GM21447 (cell line): ENCODE measurements around the gene LRP11.
"Not testable (repeated sequence)": the region's sequence is repeated elsewhere in the genome, so short reads cannot be mapped to it uniquely, and the experiment has no call there.

ENCODE experiments used
- ATAC-seq: cut with Tn5 transposase; IDR thresholded peaks from one replicate; pipeline ENCODE4 v1.9.1; 2021; ENCODE audit not compliant: unreplicated experiment

LRP11 gene

DNA sequence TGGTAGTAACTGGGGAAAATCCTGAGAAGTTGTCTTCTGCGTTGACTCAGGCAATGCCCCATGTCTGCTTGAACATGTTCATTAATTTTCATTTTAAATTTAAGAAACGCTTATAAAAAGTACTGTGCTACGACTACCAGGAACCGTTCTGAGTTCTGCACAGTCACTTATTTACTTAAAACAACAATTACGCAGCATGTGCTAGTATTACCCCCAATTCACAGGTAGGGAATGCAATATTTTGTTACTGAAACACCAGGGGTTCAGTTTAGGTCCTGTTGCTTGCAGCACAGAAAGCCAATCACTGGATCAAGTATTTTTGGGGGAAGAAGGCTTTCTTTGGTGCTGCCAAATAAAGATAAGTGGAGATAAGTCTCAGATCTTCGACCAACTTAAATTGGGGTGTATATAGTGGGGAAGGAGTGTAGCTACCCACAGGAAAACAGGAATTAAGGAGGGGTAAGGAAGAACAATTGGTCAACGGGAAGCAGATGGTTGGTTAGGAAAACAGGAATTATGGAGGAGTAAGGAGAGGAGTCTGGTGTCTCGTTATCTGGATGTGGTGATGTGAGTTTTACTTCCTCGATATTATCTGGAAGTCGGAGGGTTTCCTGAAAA, 5.2 kb upstream of the LRP11 start:
- ATAC-seq, result no peak

DNA sequence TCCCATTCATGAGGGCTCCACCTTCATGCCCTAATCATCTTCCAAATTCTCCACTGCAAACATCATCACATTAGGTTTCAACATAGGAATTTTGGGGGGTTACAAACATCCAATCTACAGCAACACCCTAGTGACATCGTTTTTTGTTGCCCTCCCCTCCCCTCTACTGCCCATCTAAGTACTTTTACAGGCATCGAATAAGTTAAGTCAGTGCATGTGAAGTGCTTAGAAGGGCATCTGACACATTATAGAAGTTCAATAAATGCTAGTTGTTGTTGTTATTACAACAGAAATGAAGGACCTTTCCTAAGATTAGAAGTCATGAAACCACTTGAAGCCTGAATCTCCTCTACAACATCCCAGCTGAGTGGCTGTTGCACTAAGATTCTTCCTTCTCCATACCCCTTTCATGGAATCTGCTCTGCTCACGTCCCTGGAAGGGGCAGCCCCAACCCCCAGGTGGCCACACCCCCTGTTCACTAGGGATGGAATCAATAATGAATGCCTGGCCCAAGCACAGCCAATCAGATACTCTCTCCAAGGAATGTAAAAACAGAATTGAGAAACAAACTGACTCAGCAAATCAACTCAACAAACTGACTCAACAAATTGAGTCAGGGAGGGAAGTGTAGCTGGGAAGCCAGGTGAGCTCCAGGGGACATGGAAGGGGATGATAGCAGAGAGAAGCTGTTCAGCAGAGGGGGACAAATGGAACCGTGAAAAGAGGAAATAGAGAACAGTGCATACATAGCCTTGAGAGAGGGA, 3.9 kb upstream of the LRP11 start:
- ATAC-seq, result no peak

DNA sequence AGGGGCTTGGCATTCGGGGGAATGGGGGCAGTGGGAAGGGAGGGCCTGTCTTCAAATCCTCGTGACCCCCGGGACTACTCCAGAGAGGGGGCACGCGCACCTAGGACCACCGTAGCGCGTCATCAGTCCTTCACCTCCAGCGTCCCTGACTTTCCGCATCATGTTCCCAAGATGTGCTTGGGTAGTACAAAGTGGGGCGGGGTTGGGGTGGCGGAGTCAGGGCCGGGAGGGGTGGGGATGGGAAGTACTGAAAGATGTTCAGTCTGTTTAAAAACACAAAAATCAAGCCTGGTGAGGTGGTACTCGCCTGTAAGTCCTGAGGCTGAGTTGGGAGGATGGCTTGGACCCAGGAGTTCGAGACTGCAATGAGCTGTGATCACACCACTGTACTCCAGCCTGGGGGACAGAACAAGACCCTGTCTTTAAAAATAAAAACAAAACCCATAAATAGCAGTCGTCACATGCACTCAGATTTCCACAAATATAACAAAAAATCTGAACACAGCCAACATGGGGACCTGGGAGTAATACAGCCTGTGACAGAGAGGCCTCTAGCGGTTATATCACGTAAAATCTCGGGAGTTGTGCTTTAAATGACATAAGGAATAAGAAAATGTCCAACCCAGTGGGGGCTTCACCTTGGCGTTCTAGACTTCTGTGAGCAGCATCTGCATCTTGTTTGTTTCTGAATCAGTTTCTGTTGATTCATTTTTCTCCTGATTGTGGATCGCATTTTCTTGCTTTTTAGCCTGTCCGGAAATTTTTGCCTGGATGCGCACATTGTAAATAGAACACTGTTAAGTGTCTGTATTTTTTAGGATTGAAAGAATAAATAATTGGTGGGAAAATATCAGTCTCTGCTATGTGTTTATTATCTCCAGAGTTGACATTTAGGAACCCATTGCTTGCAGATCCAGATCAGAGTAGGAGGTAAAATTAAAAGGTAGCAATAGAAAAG, 698 bp upstream of the LRP11 start:
- no peak for ATAC-seq

DNA sequence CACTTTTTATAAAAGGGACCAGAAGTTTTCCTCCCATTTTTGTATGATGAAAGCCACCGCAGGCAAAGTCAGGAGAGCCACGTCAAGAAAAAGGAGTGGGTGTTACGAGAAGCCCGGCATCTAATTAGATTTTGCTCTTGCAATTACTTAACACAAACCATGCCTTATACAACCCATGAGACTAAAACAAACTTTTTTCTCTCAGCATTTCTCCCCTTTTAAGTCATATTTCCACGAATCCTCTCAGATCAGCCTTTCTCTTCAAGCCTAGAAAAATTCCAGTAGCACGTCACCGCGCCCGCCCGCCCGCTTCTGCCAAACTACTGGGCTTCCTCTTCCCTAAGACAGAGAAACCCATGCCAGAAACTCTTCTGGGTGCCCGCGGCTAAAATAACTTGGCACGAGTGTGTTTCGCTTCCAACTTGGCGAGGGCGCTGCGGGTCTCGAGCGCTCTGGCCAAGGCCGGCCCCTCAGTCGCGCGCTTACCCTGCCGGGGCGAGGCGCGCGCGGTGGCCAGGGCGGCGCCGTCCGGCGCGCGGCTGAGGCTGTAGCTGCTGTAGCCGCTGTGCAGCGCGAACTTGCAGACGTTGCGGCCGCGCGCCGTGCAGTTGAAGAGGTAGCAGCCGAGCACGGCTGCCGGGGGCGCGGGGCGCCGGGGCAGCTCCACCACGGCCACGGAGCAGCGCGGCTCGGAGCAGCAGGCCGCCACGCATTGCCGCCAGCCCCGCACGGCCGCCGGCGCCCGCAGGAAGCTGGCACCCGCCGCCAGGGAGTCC, 1.0 kb downstream of the LRP11 start:
- peak; percentile 26 for ATAC-seq

DNA sequence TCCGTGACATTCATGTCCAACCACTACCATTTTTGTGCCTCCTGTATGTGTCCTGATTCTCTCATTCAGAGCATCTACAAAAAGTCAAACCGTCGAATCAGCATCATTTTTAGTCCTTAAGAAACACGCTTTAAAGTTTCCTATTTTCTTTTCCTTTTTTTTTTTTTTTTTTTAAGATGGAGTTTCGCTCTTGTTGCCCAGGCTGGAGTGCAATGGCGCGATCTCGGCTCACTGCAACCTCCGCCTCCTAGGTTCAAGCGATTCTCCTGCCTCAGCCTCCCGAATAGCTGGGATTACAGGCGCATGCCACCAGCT, 1.8 kb downstream of the LRP11 start:
- ATAC-seq, result not testable (repeated sequence)

DNA sequence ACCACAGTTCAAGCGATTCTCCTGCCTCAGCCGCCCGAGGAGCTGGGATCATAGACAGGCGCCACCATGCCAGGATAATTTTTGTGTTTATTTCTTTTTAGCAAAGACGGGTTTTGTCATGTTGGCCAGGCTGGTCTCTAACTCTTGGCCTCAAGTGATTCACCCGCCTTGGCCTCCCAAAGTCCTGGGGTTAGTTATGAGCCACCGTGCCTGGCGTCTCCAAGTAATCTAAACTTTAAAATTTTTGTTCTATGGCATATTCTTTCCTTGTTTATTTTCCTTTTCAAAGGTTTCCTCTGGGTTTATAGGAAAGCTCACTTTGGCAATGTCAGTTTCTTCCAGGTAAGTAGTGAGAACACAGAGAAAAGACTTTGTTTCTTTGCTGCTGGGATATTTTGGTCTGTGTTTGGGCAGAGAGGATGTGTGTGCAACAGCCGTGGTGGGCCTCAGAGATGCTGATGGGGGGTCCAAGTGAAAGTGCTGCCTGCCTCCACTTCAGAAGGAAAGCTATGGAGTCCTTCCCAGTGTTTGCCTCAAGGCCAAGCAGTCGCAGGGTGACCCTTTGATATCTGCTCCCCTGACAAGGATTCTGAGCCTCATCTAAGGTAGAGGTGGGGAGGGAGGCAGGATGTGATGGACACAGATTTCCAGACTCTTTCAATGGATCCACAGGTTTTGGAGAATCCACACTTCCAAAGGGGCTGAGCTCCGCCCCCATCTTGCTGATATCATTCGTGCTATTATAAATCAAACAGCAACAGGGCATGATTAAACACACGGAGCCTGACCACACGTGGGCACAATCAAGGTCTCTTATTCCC, 2.3 kb downstream of the LRP11 start:
- ATAC-seq, result no peak

DNA sequence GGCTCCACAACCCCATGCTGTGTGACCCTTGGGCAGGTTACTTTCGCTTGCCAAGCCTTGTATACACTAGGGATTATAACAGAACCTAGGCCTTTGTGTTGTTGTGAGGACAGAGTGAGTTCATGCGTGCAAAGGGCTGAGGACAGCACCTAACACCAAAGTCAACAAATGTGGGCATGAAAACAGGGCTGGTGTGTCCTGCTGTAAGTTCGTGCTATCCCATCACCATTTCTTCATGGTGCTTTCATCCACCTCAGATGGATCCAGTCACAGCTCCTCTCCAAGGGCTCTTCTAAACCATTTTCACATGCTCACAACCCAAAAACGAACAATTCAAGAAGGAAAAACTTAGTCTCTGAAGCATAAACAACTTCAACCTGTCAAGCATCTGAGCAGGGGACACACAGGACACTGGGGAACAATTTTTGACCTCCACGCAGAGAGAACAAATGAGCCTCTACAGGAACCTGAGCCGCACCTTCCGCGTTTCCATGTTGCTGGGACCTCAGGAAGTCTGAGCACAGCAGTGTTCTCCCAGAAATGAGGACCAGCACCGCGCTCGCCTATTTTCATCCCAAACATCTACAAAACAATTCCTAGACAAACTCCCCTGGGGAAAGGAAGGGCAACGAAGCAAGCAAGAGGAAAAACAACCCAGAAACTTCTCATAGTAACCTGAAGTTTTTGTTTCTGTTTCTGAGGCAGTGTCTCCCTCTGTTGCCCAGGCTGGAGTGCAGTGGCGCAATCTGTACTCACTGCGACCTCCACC, 3.1 kb downstream of the LRP11 start:
- no peak for ATAC-seq

DNA sequence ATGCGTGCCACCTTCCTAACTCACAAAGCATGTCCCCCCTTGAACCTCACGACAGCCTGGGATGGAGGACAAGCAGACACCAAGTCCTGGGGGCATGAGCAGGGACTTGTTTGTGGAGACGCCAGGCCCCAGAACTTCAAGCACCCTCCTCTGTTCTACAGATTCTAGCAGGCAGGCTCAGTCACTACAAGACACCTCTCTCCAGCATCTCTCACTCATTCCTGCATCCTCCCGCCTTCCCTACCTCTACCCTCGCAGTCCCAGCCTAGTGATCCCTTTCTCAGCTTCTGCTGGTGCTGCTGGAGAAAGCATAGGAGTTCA, 3.7 kb downstream of the LRP11 start:
- no peak for ATAC-seq

DNA sequence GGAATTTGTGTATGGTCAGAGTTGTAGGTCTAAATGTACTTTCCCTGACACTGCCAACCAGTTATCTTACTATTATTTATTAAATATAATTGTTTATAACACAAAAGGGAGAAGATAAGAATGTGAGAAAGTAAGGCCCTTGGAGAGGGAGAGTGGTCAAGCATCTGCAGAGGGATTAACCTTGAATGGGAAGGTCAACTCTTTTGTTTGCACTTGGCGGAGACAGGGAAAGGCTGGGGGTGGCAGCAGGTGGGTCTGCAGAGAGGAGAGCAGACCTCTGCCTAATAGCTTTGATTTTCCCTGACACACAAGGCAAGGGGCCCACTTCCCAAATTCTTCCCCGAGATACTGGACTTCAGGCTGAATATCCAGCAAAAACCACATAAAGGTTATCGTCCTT, 4.2 kb downstream of the LRP11 start:
- ATAC-seq, result no peak

DNA sequence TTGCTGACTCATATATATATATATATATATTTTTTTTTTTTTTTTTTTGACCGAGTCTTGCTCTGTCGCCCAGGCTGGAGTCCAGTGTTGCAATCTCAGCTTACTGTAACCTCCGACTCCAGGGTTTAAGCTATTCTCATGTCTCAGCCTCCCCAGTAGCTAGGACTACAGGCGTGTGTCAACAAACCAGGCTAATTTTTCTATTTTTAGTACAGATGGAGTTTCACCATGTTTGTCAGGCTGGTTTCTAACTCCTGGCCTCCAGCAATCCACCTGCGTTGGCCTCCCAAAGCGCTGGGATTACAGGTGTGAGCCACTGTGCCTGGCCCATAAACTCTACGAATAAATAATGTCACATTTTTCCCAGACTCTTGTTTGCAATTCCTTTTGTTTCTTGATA, 4.8 kb downstream of the LRP11 start:
- ATAC-seq, result no peak

DNA sequence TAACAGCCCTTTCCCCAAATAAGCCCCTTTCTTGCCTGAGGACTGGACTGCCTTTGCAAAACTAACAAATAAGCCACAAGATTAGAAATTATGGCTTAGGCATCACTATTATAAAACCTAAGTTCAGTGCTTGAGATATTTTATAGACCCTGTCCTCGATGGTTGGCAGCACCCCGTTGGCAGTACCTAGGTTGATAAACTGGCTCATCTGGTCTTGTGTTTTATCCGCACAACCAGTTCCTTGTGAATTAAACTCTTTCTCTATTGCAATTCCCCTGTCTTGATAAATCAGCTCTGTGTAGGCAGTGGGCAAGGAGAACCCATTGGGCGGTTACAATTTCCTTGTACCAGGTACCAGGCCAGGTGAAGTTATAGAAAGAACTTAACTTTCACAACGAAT, 6.6 kb downstream of the LRP11 start:
- no peak for ATAC-seq

DNA sequence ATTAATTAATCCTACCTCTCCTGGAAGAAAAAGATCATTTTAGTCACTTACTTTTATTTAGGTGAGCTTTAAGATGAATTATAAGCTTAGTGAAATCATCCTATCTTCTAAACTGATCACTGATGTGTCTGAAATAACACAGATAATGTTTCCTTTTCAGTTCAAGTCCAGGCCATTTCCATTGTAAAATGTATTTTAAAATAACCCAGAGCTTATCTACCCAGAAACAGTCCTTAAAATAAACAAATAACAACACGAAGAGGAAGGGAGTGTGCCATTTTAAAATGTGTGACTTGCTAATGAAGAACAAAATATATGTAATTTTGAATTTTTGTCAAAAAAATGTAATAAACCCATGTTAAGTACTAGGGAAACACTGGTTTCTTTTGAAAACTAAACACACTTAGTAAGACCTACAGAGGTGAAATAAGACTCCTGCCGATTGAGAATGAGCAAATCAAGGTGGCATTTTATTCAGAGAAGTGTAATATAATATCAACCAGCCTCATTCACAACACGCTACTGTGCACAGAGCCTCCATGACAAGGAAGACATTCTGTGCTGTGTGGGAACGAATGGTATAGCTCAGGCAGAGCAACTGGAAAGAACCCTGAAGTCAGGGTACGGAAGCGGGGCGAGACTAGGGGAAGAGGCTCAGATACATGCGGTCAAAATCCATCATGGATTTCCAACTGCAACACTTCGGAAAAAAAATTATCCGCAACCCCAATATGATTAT, 7.7 kb downstream of the LRP11 start:
- no peak for ATAC-seq

DNA sequence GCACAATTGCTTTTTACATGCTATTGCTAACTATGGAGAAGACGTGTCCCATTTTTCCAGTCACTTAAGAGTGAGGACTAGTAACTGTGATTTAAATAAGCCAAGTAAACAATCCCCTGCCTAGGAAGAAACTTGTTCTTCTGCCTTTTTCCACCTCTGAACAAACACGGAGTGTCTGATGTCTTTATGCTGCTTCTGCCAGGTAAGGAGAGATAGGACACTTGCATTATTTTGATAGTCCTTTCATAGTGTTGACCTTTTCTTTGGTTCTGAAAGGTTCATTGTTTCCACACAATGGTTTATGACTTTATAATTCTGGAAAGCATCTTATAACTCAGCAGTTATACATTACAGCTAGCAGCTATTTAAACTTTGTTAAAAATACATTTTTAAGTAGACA, 8.4 kb downstream of the LRP11 start:
- ATAC-seq, result no peak

DNA sequence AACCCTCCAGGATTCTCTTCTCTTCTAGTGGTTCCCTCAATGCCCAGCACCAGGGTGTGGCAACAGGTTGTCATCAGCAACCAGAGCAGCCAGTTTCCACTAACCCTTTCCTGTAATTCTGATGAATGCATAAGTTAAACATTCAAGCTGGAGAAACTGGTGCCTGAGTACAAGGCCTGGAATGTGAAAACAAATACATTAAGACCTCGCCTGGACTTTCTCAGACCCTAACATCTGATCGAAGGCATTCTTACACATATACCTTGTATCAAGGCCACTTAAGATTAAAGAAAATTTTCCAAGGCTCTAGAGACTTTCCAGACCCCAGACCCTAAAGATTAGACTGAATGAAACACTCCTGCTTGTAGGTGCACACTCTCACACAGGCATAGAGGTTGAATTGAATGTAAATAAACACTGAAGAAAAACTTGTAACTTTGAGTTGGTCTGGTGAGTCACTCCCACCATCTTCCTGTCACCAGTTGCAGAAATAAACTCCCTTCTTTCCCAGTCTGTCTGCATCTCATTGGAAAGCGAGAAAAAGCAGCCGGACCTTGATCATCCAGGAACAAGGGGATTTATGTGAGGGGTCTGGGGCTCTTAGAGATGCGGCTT, 9.0 kb downstream of the LRP11 start:
- ATAC-seq, result no peak

DNA sequence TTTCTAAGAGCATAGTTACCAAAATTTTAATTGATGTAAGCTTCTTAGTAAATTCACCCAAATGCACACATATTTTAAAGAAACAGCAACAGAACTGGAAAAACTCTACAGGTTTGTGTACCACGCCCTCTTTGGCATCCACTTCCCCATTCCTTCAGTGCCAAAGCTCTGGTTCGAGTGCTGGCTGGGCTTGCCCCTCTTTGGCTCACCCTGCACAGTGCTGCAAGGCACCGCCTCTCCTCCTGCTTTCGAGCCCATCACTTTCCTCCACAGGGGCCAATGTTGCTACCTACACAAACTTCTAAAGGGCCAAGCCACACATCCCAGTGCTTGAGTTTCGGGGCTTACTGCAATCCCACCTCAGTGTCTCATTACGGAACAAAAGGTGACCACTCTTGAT, 9.6 kb downstream of the LRP11 start:
- no peak for ATAC-seq

DNA sequence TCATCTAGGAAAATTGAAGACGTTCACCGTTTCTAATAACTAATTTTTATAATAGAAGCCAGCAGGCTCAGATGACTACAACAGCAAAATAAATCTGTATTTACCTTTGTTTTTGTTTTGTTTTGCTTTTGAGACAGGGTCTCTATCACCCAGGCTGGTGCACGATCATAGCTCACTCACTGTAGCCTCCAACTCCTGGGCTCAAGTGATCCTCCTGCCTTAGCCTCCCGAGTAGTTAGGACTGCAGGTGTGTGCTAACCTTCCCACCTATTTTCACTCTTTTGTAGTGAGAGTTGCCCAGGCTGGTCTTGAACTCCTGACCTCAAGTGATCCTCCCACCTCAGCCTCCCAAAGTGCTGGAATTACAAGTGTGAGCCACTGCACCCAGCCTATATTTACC, 10.1 kb downstream of the LRP11 start:
- ATAC-seq, result not testable (repeated sequence)

DNA sequence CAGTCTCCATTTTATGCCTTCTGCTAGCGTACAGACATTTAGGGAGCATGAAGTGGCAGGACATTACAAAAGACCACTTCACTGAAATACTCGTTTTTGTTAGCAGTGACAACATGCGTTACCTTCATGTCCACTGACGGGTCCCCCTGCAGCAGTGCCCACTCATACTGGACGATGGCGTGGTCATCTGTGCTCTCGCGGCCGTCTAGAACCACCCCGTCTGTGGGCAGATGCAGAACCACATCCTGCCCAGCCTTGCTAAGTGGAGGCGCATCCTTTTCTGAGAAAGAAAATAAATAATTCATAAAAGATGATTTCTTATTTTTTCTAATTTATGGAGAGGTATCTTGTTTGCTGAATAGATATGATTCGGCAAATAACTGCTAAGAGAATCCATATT, 11.3 kb downstream of the LRP11 start:
- ATAC-seq, result no peak

DNA sequence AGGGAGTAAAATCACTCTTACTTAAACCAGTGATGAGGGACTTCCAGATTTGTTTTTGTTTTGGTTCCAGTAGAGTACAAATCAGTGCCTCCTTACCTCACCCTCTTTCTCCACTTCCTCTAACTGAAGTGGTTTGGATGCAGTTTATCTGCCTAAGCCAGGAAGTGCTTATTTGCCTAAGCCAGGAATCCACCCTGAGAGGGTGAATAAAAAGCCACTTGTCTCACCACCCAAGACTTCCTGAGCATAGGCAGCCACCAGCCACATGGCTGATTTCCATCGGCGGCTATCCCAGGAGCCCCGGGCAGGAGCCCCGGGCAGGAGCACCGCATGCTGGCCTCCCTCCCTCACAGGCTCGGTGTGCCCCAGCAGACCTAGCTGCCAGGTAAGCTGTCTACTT, 12.0 kb downstream of the LRP11 start:
- no peak for ATAC-seq
